Esophagus squamous epithelium (tissue), 5 donors: Measurements from ENCODE around the gene PTPRT. TPM values are rescaled to one million over a fixed set of nuclear protein-coding genes. Genes with fewer than 3 reads are reported as not detected.
"Not testable (repeated sequence)": the region's sequence is repeated elsewhere in the genome, so short reads cannot be mapped to it uniquely, and the experiment has no call there.

Experiments used
- DNase-seq: peaks from one replicate; lab custom pipeline; 2025; lab: John Stamatoyannopoulos, UW
- H3K27ac ChIP-seq, 4 donors: fragments of 200-600 bp; sonication (generic); one replicate each; pipeline ENCODE4 v1.5.1; 2016 to 2019; ENCODE audit warnings: mild to moderate bottlenecking in 1 of 4
- H3K27me3 ChIP-seq, 4 donors: fragments of 200-600 bp; sonication (generic); 1 replicate in 3 of 4; 2 replicates in 1 of 4; pipeline versions ENCODE4 v1.5.1 to v1.6.0; 2017 to 2021; ENCODE audit warnings: antibody characterized with exemption in 1 of 4
- H3K36me3 ChIP-seq, 3 donors: fragments of 200-600 bp; sonication (generic); one replicate each; pipeline ENCODE4 v1.5.1; 2016 to 2019
- H3K4me1 ChIP-seq, 3 donors: fragments of 200-600 bp; sonication (generic); one replicate each; pipeline ENCODE4 v1.5.1; 2017 to 2019
- H3K4me3 ChIP-seq, 4 donors: fragments of 200-600 bp; sonication (generic); 1 replicate in 3 of 4; 2 replicates in 1 of 4; pipeline ENCODE4 v1.5.1; 2016 to 2019; ENCODE audit warnings: mild to moderate bottlenecking in 2 of 4, moderate library complexity in 1 of 4
- H3K9me3 ChIP-seq, 3 donors: fragments of 200-600 bp; sonication (generic); one replicate each; pipeline ENCODE4 v1.5.1; 2016 to 2019
- POLR2A ChIP-seq, 4 donors: fragments of 450-650 bp; IDR thresholded peaks; one replicate each; pipeline ENCODE4 v1.6.1; 2017; ENCODE audit warnings: antibody characterized with exemption in 4 of 4, mild to moderate bottlenecking in 4 of 4, moderate library complexity in 3 of 4
- WGBS, 2 donors: methylation state at CpG; one replicate each; pipeline ENCODE4 v1.1.5; 2018; 5-methylcytosine and 5-hydroxymethylcytosine counted together
- intact Hi-C: fragments of 100-400 bp; cut with DNase I; formaldehyde crosslinking; loops from one replicate; pipeline ENCODE4 v1.15.0; 2022
- total RNA-seq, 4 donors: library from RNA; depleted of rRNA; stranded (reverse); fragments of >200 nt; gene quantifications; one replicate each; pipeline ENCODE4 v1.1.0, GENCODE V29; 2016
- TF ChIP-seq, protein P1 (sequence below), 6 experiments: fragments of 450-650 bp in 4 of 6; fragments of 200-600 bp in 2 of 6; sonication (generic) in 2 of 6; IDR thresholded peaks; one replicate each; pipeline ENCODE4 v1.5.1; 2016 to 2019; ENCODE audit warnings: antibody characterized with exemption in 6 of 6, mild to moderate bottlenecking in 4 of 6, moderate library complexity in 4 of 6
- donor health status: DM: yes; HTN: yes; CAD: no.

Gene PTPRT
- total RNA-seq, 4 donors from 2014 or later = under 0.01 to 0.06 TPM; not detected in 2

DNA sequence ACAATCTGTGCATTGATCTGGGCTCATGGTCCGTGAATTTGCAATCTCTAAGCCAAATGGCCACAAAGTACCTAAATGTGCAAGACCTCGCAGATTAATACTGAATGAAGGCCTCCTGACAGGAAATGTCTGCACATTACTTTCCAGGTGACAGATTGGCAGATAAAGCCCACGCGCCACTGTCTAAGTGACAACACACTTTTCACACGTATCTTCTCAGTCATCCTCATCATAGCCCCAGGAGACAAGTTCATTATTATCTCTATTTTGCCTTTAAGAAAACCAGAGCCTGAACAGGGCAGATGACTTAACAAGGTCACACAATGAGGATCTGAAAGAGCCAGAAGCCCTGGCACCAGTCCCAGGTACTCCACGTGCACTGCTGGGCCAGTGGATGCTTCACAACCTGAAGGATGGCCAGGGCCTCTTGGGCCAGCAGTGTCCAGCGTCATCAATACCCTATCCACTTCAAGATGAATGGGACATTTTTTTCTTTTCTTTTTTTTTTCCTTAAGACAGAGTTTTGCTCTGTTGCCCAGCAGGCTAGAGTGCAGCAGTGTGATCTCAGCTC is 266.3 kb downstream of the PTPRT start:
- Histone ChIP-seq H3K27ac (no peak overlapping the region), H3K27me3 (no peaks in the 10 kb centered on the region), H3K9me3 (no peaks in the 10 kb centered on the region), H3K4me1 (no peaks in the 10 kb centered on the region), H3K36me3 (no peaks in the 10 kb centered on the region), H3K4me3 (no peak overlapping the region)
- TF ChIP-seq, protein P1, sequence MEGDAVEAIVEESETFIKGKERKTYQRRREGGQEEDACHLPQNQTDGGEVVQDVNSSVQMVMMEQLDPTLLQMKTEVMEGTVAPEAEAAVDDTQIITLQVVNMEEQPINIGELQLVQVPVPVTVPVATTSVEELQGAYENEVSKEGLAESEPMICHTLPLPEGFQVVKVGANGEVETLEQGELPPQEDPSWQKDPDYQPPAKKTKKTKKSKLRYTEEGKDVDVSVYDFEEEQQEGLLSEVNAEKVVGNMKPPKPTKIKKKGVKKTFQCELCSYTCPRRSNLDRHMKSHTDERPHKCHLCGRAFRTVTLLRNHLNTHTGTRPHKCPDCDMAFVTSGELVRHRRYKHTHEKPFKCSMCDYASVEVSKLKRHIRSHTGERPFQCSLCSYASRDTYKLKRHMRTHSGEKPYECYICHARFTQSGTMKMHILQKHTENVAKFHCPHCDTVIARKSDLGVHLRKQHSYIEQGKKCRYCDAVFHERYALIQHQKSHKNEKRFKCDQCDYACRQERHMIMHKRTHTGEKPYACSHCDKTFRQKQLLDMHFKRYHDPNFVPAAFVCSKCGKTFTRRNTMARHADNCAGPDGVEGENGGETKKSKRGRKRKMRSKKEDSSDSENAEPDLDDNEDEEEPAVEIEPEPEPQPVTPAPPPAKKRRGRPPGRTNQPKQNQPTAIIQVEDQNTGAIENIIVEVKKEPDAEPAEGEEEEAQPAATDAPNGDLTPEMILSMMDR (IDR thresholded peaks at IDR 0.05) = no peak
- TF ChIP-seq POLR2A (IDR thresholded peaks at IDR 0.05) = no peak
- WGBS, 2 donors = 67 to 70% methylated on average over 7 of the region's 7 CpGs
- DNase-seq = no peak
- intact Hi-C loops = no loop called here

- H3K9me3 ChIP-seq = no peaks in the 10 kb centered on the region
- TF ChIP-seq, protein P1 (IDR thresholded peaks at IDR 0.05) = no peak
- no peak for TF ChIP-seq POLR2A (IDR thresholded peaks at IDR 0.05)
- no peaks in the 10 kb centered on the region for H3K27me3 ChIP-seq
- no peak overlapping the region for H3K4me3 ChIP-seq
- intact Hi-C loops = no loop called here
- WGBS, 2 donors = 65 to 71% methylated on average over 2 of the region's 2 CpGs
- no peaks in the 10 kb centered on the region for H3K4me1 ChIP-seq
- H3K36me3 ChIP-seq = no peaks in the 10 kb centered on the region
- H3K27ac ChIP-seq = no peak overlapping the region
- no peak for DNase-seq
Measured at GRCh38 chr20:42920776-42921175, 268.9 kb downstream of the PTPRT start.

DNA sequence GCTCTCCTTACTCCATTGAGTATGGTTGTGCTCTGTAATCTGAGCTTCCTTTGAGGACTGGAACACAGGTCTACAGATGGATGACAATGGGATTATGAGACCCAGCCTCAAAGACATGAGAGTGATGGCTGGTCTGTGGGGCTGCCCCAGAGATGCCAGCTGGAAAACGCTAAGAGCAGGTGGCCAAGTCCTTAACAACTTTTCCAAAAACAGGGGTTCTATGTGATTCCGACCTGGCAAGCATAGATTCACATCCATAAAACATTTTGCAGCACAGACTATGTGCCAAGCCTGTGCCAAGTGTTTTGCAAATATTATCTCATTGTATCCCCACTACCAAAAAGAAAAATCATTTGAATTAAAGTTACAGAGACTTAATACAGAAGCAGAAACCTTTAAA is 270.4 kb downstream of the PTPRT start:
- TF ChIP-seq, protein P1 (IDR thresholded peaks at IDR 0.05) = no peak
- TF ChIP-seq POLR2A (IDR thresholded peaks at IDR 0.05) = no peak
- Histone ChIP-seq H3K27ac (no peak overlapping the region), H3K4me1 (no peaks in the 10 kb centered on the region), H3K36me3 (no peaks in the 10 kb centered on the region), H3K27me3 (no peaks in the 10 kb centered on the region), H3K4me3 (no peak overlapping the region), H3K9me3 (no peaks in the 10 kb centered on the region)
- WGBS, 2 donors = 38 to 57% methylated on average over 1 to 2 of the region's 2 CpGs
- intact Hi-C loops = no loop called here
- DNase-seq = no peak

DNA sequence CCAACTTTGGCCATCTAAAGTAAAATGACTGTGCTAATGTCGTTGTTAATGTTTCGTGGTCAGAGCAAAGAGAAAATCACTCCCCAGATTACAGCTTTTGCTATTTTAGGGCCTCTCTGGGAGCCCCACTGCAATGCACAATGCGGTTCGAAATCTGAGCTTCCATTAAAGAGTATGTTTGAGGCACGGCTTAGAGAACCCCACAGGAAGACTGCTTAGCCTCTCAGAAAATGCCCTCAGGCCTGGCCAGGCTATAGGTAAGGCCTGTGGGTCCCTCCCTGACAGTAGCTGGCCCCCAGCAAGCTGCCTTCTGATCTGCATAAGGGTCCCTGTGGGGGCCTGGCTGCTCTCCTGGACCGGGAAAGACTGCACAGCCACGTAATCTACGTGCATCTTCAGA is 274.6 kb downstream of the PTPRT start:
- WGBS, 2 donors = 66 to 67% methylated on average over 6 of the region's 8 CpGs
- no peak for DNase-seq
- no peak overlapping the region for H3K27ac ChIP-seq
- intact Hi-C loops = no loop called here
- H3K4me1 ChIP-seq = no peaks in the 10 kb centered on the region
- H3K4me3 ChIP-seq = no peak overlapping the region
- no peaks in the 10 kb centered on the region for H3K36me3 ChIP-seq
- H3K27me3 ChIP-seq = no peaks in the 10 kb centered on the region
- no peaks in the 10 kb centered on the region for H3K9me3 ChIP-seq
- TF ChIP-seq, protein P1 (IDR thresholded peaks at IDR 0.05) = no peak
- no peak for TF ChIP-seq POLR2A (IDR thresholded peaks at IDR 0.05)

- Histone ChIP-seq H3K4me3 (no peak overlapping the region), H3K27ac (no peak overlapping the region), H3K4me1 (no peaks in the 10 kb centered on the region), H3K27me3 (no peaks in the 10 kb centered on the region), H3K36me3 (no peaks in the 10 kb centered on the region), H3K9me3 (no peaks in the 10 kb centered on the region)
- TF ChIP-seq, protein P1 (IDR thresholded peaks at IDR 0.05) = no peak
- TF ChIP-seq POLR2A (IDR thresholded peaks at IDR 0.05) = no peak
- DNase-seq = no peak
- 41 to 44% methylated on average over 5 of the region's 5 CpGs for WGBS, 2 donors
- intact Hi-C loops = no loop called here
Measured at GRCh38 chr20:42914302-42914701, 275.4 kb downstream of the PTPRT start.

- intact Hi-C loops, H3K9me3 ChIP-seq, H3K27me3 ChIP-seq, H3K27ac ChIP-seq, H3K4me3 ChIP-seq, H3K4me1 ChIP-seq, H3K36me3 ChIP-seq, DNase-seq: not testable (repeated sequence)
- 27 to 31% methylated on average over 2 of the region's 2 CpGs for WGBS, 2 donors
Measured at GRCh38 chr20:42910808-42911207, 278.9 kb downstream of the PTPRT start.
